ENCODE data around the gene PRICKLE4. TPM values are rescaled to one million over a fixed set of nuclear protein-coding genes. Genes with fewer than 3 reads are reported as not detected.

PRICKLE4 gene
- total and polyA plus RNA-seq, 2 of the 4 experiments (the other 2 are of a cell fraction): 0.72 TPM; not detected in 1

DNA sequence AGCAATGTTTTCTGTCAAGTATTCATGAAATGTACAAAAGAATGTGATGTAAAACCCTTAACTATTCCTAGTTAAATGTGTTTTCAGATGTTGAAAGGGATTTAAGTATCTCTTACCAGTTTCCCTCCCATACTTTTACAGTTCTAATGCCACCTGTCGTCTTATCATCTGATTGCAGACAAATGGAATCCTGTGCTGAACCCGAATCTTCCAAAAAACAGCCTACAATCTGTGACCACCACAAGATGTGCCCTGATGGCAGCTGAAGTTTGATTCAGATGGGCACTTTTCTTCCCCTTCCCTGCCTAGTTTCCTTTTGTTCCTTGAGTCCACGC lies 8.8 kb downstream of the PRICKLE4 start:
- ATAC-seq (ENCODE audit: low read depth): no peak
- Histone ChIP-seq H2BK20ac (ENCODE audit: low read depth, low read length) (no peak overlapping the region), H3K18ac (ENCODE audit: low read depth, low read length) (no peak overlapping the region), H2AFZ (replicated peaks; ENCODE audit: low read length, poor library complexity) (no peak overlapping the region), H3K9ac (ENCODE audit: low read depth, low read length) (no peak overlapping the region), H4K8ac (ENCODE audit: low read depth in 2 of 2, low read length in 2 of 2) (no peak overlapping the region), H4K20me1 (ENCODE audit: insufficient read depth, low read length) (no peaks in the 10 kb centered on the region), H3K79me1 (ENCODE audit: low read depth in 1 of 2, low read length in 2 of 2) (peaks cover 22 to 33% of the 10 kb centered on the region in 2 experiments), H3K4me1 (ENCODE audit: control insufficient read depth, insufficient read depth, low read length) (peaks cover 7% of the 10 kb centered on the region), H3K27ac (ENCODE audit: insufficient read depth, low read length) (no peak overlapping the region), H2AK5ac (ENCODE audit: low read depth, low read length) (no peak overlapping the region), H3K4ac (ENCODE audit: low read depth, low read length) (no peak overlapping the region), H3K27me3 (ENCODE audit: control insufficient read depth, insufficient read depth, low read length) (no peaks in the 10 kb centered on the region), H2BK120ac (ENCODE audit: low read depth, low read length) (no peak overlapping the region), H3K9me3 (ENCODE audit: control insufficient read depth, insufficient read depth, low read length) (no peaks in the 10 kb centered on the region), H3K9me1 (ENCODE audit: insufficient read depth, low read length) (0 out of 2 replicates have a peak, but pooled peaks cover 3% of the 10 kb centered on the region), H3K4me3 (ENCODE audit: insufficient read depth, low read depth, low read length) (no peak overlapping the region), H2BK15ac (ENCODE audit: low read depth, low read length) (no peak overlapping the region), H3K14ac (replicated peaks; ENCODE audit: low read depth, low read length) (no peak overlapping the region), H3K56ac (ENCODE audit: extremely low read depth, insufficient read depth, low read length) (no peak overlapping the region), H3K23ac (ENCODE audit: low read depth, low read length) (no peak overlapping the region), H2BK5ac (ENCODE audit: low read depth, low read length, poor library complexity, severe bottlenecking) (no peak overlapping the region), H4K91ac (ENCODE audit: insufficient read depth, low read depth, low read length) (no peak overlapping the region), H3K4me2 (ENCODE audit: low read depth, low read length) (no peak overlapping the region), H2AK9ac (replicated peaks; ENCODE audit: low read depth, low read length, poor library complexity) (no peak overlapping the region), H4K5ac (ENCODE audit: low read depth, low read length) (no peak overlapping the region), H3K36me3 (ENCODE audit: control insufficient read depth, insufficient read depth, low read length) (peaks cover 15% of the 10 kb centered on the region)
- in situ Hi-C loops (cut with MboI; ENCODE audit: low sequenced_read_pairs) (loop anchor here (10.0 kb wide), 1 partner anchor 145 kb away; no protein-coding TSS in a partner anchor), dilution Hi-C loops (cut with HindIII; ENCODE audit: low sequenced_read_pairs, unreplicated experiment) (no loop called here), intact Hi-C loops (cut with micrococcal nuclease) (loop anchor here (10.0 kb wide), 2 partner anchors 375 to 425 kb away; partner anchors contain the start of gene MRPS10)
- no peak for DNase-seq
- 83% methylated on average over 1 of the region's 3 CpGs; no CpG with 5 or more reads in 1 of the 2 experiments for WGBS, 2 experiments (ENCODE audit: extremely low coverage in 2 of 2, insufficient read length in 1 of 2)
- CTCF ChIA-PET: interaction anchor here (0.8 kb wide), 1 partner anchor 11 kb away, joined by 3 read pairs; no protein-coding TSS in a partner anchor
- no TSS peak for BruUV-seq (replicated peaks)
- no peak for TF ChIP-seq MAZ (IDR thresholded peaks at IDR 0.05; ENCODE audit: borderline replicate concordance, low read depth, low read length)
- TF ChIP-seq MXI1 (IDR thresholded peaks at IDR 0.05; ENCODE audit: borderline replicate concordance, low read depth, low read length): no peak
- TF ChIP-seq MAFK (IDR thresholded peaks at IDR 0.05; ENCODE audit: low read depth, low read length): no peak
- TF ChIP-seq BHLHE40 (IDR thresholded peaks at IDR 0.05; ENCODE audit: low read depth, low read length): no peak
- TF ChIP-seq POLR2A (IDR thresholded peaks at IDR 0.05; ENCODE audit: low read depth, low read length): no peak
- no peak for TF ChIP-seq SMC3 (IDR thresholded peaks at IDR 0.05; ENCODE audit: low read depth, low read length)
- TF ChIP-seq FOS (IDR thresholded peaks at IDR 0.05; ENCODE audit: low read depth, low read length): no peak
- no peak for TF ChIP-seq CHD1 (IDR thresholded peaks at IDR 0.05; ENCODE audit: low read depth, low read length)
- TF ChIP-seq, protein P1, sequence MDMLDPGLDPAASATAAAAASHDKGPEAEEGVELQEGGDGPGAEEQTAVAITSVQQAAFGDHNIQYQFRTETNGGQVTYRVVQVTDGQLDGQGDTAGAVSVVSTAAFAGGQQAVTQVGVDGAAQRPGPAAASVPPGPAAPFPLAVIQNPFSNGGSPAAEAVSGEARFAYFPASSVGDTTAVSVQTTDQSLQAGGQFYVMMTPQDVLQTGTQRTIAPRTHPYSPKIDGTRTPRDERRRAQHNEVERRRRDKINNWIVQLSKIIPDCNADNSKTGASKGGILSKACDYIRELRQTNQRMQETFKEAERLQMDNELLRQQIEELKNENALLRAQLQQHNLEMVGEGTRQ (IDR thresholded peaks at IDR 0.05; ENCODE audit: low read depth, low read length): no peak
- TF ChIP-seq RFX5 (IDR thresholded peaks at IDR 0.05; ENCODE audit: low read depth, low read length): no peak
- no peak for TF ChIP-seq RAD21 (IDR thresholded peaks at IDR 0.05; ENCODE audit: low read length)
- no peak for TF ChIP-seq RCOR1 (IDR thresholded peaks at IDR 0.05; ENCODE audit: insufficient replicate concordance, low read length)
- TF ChIP-seq, protein P2, sequence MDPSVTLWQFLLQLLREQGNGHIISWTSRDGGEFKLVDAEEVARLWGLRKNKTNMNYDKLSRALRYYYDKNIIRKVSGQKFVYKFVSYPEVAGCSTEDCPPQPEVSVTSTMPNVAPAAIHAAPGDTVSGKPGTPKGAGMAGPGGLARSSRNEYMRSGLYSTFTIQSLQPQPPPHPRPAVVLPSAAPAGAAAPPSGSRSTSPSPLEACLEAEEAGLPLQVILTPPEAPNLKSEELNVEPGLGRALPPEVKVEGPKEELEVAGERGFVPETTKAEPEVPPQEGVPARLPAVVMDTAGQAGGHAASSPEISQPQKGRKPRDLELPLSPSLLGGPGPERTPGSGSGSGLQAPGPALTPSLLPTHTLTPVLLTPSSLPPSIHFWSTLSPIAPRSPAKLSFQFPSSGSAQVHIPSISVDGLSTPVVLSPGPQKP (IDR thresholded peaks at IDR 0.05; ENCODE audit: borderline replicate concordance, low read depth, low read length): no peak
- TF ChIP-seq, protein P3, sequence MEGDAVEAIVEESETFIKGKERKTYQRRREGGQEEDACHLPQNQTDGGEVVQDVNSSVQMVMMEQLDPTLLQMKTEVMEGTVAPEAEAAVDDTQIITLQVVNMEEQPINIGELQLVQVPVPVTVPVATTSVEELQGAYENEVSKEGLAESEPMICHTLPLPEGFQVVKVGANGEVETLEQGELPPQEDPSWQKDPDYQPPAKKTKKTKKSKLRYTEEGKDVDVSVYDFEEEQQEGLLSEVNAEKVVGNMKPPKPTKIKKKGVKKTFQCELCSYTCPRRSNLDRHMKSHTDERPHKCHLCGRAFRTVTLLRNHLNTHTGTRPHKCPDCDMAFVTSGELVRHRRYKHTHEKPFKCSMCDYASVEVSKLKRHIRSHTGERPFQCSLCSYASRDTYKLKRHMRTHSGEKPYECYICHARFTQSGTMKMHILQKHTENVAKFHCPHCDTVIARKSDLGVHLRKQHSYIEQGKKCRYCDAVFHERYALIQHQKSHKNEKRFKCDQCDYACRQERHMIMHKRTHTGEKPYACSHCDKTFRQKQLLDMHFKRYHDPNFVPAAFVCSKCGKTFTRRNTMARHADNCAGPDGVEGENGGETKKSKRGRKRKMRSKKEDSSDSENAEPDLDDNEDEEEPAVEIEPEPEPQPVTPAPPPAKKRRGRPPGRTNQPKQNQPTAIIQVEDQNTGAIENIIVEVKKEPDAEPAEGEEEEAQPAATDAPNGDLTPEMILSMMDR (conservative IDR thresholded peaks at IDR 0.05; ENCODE audit: low read depth, low read length): no peak
- TF ChIP-seq NFE2L2 (IDR thresholded peaks at IDR 0.05; ENCODE audit: low read depth, low read length): no peak
- no peak for TF ChIP-seq CEBPB (IDR thresholded peaks at IDR 0.05; ENCODE audit: low read depth, low read length)
- POLR2A ChIA-PET (ENCODE audit: unreplicated experiment): no interaction called here
